ENCODE measurements around the gene RNF157. TPM values are rescaled to one million over a fixed set of nuclear protein-coding genes. Genes with fewer than 3 reads are reported as not detected.

RNF157 gene
- total RNA-seq, 4 donors from 2014 or later, result 8.4 to 23.5 (median 17.4) TPM

- ATAC-seq (ENCODE audit: low FRiP score) (no peak), DNase-seq (ENCODE audit: low spot score) (no peak)
- peak in 1 of 3 donors; percentile 8 for TF ChIP-seq CTCF (IDR thresholded peaks at IDR 0.05)
Observed at GRCh38 chr17:76147211-76148014, 92.9 kb downstream of the RNF157 start.

DNA sequence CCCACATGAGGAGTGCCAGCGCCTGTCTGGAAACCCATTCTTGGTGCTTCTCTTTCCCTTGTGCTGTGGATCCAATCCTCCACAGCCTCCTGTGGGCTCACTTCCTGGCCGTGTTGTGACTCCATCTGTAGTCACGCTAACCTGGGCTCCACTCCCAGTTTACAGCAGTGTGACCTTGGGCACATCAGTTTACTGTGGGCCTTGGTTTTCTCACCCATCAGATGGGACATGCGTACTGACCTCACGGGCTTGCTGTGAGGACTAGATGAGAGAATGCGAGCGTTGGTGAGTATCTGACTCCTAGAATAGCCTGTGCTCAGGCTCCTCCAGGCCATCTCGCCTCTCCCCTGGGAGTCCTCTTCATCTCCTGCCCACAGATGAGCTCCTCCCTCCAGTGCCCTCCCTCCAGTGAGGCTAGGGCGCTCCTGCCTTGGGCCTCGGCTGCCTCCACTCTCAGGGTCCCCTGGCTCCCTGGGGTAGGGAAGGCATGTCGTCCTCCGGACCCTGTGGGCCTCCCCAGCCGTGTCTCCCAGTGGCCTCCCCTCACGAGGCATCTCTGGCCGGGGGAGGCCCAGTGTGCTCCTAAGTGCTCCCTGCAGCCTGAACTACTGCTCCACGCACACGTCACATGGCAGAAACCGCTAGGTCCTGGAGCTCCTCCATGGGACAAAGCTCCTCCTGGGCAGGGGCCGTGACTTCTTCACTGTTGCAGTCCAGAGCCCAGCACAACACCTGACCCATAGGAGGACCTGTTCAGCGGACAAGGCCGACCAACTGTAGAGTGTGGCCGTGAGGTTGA is 94.0 kb downstream of the RNF157 start:
- no peak for DNase-seq (ENCODE audit: low spot score)
- no peak for ATAC-seq (ENCODE audit: low FRiP score)
- TF ChIP-seq CTCF (IDR thresholded peaks at IDR 0.05), result no peak

GRCh38 chr17:76145231-76146052 is 94.9 kb downstream of the RNF157 start:
- no peak for DNase-seq (ENCODE audit: low spot score)
- no peak for ATAC-seq (ENCODE audit: low FRiP score)
- TF ChIP-seq CTCF (IDR thresholded peaks at IDR 0.05), result no peak

DNA sequence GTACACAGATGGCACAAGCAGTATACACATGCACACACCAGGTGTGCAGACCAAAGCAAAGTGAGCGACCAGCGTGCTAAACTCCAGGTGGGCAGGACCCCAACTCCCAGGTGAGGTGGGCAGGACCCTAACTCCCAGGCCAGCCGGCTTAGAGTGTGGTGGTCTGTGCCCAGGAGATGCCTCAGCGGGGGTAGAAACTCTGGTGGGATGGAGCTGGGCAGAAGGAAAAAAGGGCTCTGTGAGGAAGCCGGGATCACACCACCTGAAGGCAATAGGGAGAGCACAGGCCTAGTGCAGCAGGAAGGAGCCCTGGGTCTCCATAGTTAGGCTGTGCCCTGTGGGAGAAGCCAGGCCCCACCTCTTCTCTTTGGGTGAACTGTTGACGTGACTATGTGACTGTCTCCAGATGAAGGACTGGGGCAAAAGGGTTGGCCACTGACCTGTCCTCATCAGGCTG is 97.7 kb downstream of the RNF157 start:
- no peak for TF ChIP-seq CTCF (IDR thresholded peaks at IDR 0.05)
- DNase-seq (ENCODE audit: low spot score) (no peak), ATAC-seq (ENCODE audit: low FRiP score) (no peak)

- no peak for TF ChIP-seq CTCF (IDR thresholded peaks at IDR 0.05)
- peak; percentile 6 for ATAC-seq (ENCODE audit: low FRiP score)
- no peak for DNase-seq (ENCODE audit: low spot score)
Observed at GRCh38 chr17:76142039-76142584, 98.2 kb downstream of the RNF157 start.

- no peak for TF ChIP-seq CTCF (IDR thresholded peaks at IDR 0.05)
- DNase-seq (ENCODE audit: low spot score), result peak; percentile 77
- peak; percentile 86 for ATAC-seq (ENCODE audit: low FRiP score)
Observed at GRCh38 chr17:76141212-76142038, 98.9 kb downstream of the RNF157 start, which contains the start of gene FOXJ1. Gene FOXJ1 (minus strand): TSS chr17:76141245. CDS start chr17:76140395, 850 bp downstream.

Data from omental fat pad (tissue), 4 donors.